Muscle layer of colon (tissue), 2 donors: ENCODE results near the gene CD200.

Source experiments
- H3K27ac ChIP-seq: one replicate; pipeline ENCODE4 v1.7.0; 2013; ENCODE audit warnings: low read depth, mild to moderate bottlenecking, low read length, moderate library complexity
- H3K27me3 ChIP-seq, 2 donors: one replicate each; pipeline ENCODE4 v1.7.0; 2013; ENCODE audit warnings: low read length in 2 of 2, mild to moderate bottlenecking in 2 of 2; ENCODE audit not compliant: insufficient read depth in 2 of 2, control insufficient read depth in 1 of 2
- H3K36me3 ChIP-seq: one replicate; pipeline ENCODE4 v1.7.0; 2013; ENCODE audit warnings: mild to moderate bottlenecking, low read length; ENCODE audit not compliant: insufficient read depth
- H3K4me1 ChIP-seq: one replicate; pipeline ENCODE4 v1.7.0; 2013; ENCODE audit warnings: mild to moderate bottlenecking, low read length; ENCODE audit not compliant: insufficient read depth
- H3K4me3 ChIP-seq, 2 donors: one replicate each; pipeline ENCODE4 v1.7.0; 2013; ENCODE audit warnings: low read length in 2 of 2, low read depth in 1 of 2, mild to moderate bottlenecking in 1 of 2, moderate library complexity in 1 of 2
- H3K9ac ChIP-seq: one replicate; pipeline ENCODE4 v1.7.0; 2013; ENCODE audit warnings: low read length
- H3K9me3 ChIP-seq: one replicate; pipeline ENCODE4 v1.7.0; 2013; ENCODE audit warnings: mild to moderate bottlenecking, low read length
- donor health status: abdominal sarcoma.
- donor health status: Adenocarcinoma of cecum.

Gene CD200

GRCh38 chr3:112333002-112333380 lies at the start of gene CD200:
Gene CD200, plus strand, starts transcription at chr3:112333156. Its CDS starts 57 bp downstream, at chr3:112333213.
- Histone ChIP-seq H3K4me1 (peaks cover 13% of the 10 kb centered on the region), H3K27me3 (no peaks in the 10 kb centered on the region), H3K9me3 (no peaks in the 10 kb centered on the region), H3K9ac (peak within 1 kb of the TSS; percentile 77), H3K27ac (peak within 1 kb of the TSS; percentile 67), H3K4me3 (peak within 1 kb of the TSS; percentile 87 to 90), H3K36me3 (no peaks in the 10 kb centered on the region)

GRCh38 chr3:112289011-112289410 lies 43.9 kb upstream of the CD200 start:
- no peaks in the 10 kb centered on the region for H3K36me3 ChIP-seq
- no peak overlapping the region for H3K4me3 ChIP-seq
- no peaks in the 10 kb centered on the region for H3K9me3 ChIP-seq
- no peaks in the 10 kb centered on the region for H3K4me1 ChIP-seq
- H3K9ac ChIP-seq, result no peak overlapping the region
- no peaks in the 10 kb centered on the region for H3K27me3 ChIP-seq
- no peak overlapping the region for H3K27ac ChIP-seq

DNA sequence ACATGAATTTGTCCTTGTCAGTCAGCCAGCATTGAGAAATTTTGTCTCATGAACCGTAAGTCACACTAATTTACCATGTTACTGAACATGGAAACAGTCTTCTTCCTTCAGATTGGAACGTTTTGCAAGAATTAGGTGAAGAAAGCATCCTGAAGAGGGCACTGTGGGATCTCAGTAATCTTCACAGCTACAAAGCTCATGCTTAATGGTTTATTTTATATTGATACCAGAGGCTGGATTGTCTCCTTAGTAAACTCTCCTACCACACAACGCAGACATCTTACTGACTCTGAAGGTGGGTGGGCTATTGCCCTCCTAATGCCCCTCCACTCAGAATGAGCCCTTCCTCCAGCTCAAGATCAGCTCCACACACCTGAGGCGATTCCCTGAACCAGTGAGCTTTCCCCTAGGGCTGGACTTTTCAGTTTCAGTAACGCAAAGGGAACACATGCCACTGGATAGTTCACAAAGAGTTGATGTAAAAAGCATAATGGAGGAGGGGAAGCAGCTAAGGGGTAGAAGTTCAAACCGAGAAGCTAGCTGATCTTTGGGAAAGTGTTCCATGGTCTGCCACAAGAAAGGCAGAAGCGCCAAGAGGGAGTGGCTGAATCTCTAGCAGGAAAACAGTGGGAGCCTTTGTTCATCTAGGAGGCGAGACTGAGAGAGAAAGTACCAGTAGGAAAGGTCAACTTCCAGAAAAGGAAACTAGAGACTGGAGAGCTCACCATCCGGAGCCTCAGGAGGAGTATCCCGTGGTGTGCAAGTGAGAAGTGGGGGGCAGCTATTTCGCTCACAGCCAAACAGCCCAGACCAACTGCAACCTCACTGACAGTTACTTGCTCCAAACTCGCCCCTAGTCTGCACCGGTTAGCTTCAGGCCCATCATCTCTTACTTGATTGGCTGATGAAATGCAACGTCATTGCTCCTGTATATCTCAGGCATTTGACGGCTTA lies 39.3 kb upstream of the CD200 start, which contains the start of gene SLC9C1:
Gene SLC9C1, minus strand, starts transcription at position 849 of the 954 bp plus-strand sequence. CDS start 7,425 bp downstream, outside the sequence.
- H3K36me3 ChIP-seq, result no peaks in the 10 kb centered on the region
- H3K9ac ChIP-seq, result peak within 1 kb of the TSS; percentile 8
- no peaks in the 10 kb centered on the region for H3K27me3 ChIP-seq
- H3K9me3 ChIP-seq, result no peaks in the 10 kb centered on the region
- H3K4me1 ChIP-seq, result no peaks in the 10 kb centered on the region
- peak within 1 kb of the TSS; percentile 40 for H3K27ac ChIP-seq
- H3K4me3 ChIP-seq, result peak within 1 kb of the TSS in 1 of 2 donors; percentile 58

DNA sequence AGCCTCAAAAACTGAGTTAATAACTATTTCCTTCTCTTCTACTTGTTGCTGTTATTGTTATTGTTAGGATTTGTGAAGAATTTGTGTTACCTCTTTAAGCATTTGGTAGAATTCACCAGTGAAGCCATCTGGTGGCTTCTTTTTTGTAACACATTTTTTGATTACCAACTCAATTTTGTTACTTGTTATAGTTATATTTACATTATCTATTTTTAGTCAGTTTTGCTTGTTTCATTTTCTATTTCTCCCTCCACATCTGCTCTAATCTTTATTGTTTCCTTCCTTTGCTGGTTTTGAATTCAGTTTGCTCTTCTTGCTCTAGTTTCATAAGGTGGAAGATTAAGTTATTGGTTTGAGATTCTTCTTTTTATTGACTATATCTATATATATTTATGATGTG lies 35.2 kb upstream of the CD200 start:
- H3K4me1 ChIP-seq, result peaks cover under 1% of the 10 kb centered on the region
- no peak overlapping the region for H3K9ac ChIP-seq
- H3K27me3 ChIP-seq, result no peaks in the 10 kb centered on the region
- H3K9me3 ChIP-seq, result no peaks in the 10 kb centered on the region
- no peak overlapping the region for H3K4me3 ChIP-seq
- no peaks in the 10 kb centered on the region for H3K36me3 ChIP-seq
- H3K27ac ChIP-seq, result no peak overlapping the region

DNA sequence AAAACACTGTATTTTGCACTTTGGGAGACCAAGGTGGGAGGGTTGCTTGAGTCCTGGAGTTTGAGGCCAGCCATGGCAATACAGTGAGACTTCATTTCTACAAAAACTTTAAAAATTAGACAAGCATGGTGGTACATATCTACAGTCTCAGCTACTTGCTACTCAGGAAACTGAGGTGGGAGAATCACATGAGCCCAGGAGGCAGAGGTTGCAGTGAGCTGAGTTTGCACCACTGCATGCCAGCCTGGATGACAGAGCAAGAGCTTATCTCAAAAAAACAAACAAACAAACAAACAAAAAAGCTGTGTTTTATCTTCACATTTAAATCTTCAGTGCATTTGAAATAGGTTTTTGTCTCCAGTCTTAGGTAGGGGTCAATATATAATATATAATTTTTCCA lies 34.2 kb upstream of the CD200 start:
- H3K27ac ChIP-seq, result no peak overlapping the region
- no peak overlapping the region for H3K9ac ChIP-seq
- H3K4me1 ChIP-seq, result peaks cover 10% of the 10 kb centered on the region

DNA sequence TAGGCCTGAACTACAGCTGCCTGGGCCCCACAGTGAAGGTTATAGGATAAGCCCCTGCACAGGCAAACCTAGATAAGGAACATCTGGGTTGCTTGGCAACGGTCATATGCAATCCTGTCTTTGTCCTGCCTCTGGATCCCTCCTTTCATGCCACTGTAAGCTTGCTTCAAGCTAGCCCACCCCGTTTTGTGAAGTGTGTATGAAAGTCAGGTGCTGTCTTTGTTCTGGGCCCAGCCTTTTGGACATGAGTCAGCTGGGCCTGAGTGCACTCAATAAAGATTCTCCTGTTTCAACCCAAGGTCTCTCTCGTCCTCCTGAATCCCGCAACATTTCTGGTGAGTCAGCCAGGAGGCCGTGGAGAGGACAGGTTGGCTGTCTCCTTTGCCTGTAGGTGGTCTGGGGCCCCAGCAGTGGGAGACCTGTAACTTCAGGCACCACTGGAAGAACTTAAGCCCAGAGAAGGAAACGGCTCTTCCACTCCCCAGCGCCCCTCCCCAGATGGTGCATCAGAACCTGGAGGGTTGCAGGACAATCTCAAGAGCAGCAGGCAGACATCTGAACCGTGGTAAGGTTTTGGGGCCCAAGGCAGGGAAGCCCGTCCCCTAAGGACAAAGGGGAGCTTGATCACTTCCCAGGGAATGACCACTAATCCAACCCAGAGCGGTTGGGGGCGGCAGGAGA lies 30.7 kb upstream of the CD200 start:
- peak overlapping the region; percentile 47 to 77 for H3K4me3 ChIP-seq
- H3K9me3 ChIP-seq, result no peaks in the 10 kb centered on the region
- no peaks in the 10 kb centered on the region for H3K36me3 ChIP-seq
- no peak overlapping the region for H3K27ac ChIP-seq
- no peaks in the 10 kb centered on the region for H3K27me3 ChIP-seq
- H3K9ac ChIP-seq, result no peak overlapping the region
- H3K4me1 ChIP-seq, result peaks cover 15% of the 10 kb centered on the region

More for the DNA sequence above, 34.2 kb upstream of the CD200 start:
- H3K4me3 ChIP-seq, result no peak overlapping the region
- no peaks in the 10 kb centered on the region for H3K36me3 ChIP-seq
- no peaks in the 10 kb centered on the region for H3K9me3 ChIP-seq
- H3K27me3 ChIP-seq, result no peaks in the 10 kb centered on the region

DNA sequence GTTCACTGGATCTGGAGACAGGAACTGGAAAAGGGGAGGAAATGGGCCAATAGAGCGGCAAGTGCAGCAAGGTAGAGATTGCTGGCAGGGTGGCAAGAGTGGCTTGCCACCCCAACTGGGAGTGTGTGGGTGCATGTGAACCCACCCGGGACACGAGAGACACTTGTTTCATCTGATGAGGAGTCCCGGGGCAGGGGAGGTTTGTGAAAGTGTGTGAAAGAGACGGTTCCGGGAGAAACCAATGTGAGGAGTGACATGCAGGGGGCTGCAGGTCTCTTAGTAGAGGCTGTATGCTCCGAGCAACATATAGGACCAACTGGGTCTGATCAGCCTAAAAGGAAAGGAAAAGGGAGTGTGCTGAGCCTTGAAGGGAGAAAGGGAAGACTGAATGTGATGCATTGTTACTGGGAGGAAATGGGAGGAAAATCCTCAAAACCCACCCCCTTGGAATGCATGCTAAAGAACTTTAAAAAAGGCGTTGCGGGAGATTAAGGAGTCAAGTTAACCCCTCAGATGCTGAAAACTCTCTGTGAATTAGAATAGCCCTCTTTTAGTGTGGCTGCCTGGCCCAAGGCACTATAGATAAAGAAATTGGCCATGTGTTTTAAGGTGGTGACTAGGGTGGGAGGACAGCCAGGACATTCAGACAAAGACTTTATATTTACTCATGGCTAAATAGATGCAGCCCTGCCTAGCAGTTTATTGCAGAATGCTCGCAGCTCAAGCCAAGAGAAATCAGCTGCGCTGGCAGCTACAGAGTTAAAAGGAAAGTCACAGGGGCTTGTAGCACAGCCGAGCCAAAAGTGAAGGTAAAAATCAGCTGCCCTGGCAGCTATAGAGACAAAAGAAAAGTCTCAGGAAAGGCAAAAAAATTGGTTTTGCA lies 29.8 kb upstream of the CD200 start:
- Histone ChIP-seq H3K4me1 (peaks cover 15% of the 10 kb centered on the region), H3K4me3 (peak overlapping the region; percentile 47 to 77), H3K9ac (peak overlapping the region; percentile 68), H3K27ac (peak overlapping the region; percentile 17), H3K36me3 (no peaks in the 10 kb centered on the region), H3K27me3 (no peaks in the 10 kb centered on the region), H3K9me3 (no peaks in the 10 kb centered on the region)

GRCh38 chr3:112303764-112304325 lies 29.1 kb upstream of the CD200 start:
- peak overlapping the region; percentile 17 for H3K27ac ChIP-seq

GRCh38 chr3:112304611-112305010 lies 28.3 kb upstream of the CD200 start:
- Histone ChIP-seq H3K27ac (no peak overlapping the region), H3K36me3 (no peaks in the 10 kb centered on the region), H3K9me3 (no peaks in the 10 kb centered on the region), H3K4me3 (peak overlapping the region; percentile 47 to 77), H3K4me1 (peaks cover 15% of the 10 kb centered on the region), H3K27me3 (no peaks in the 10 kb centered on the region), H3K9ac (no peak overlapping the region)

More at GRCh38 chr3:112303764-112304325, 29.1 kb upstream of the CD200 start:
- peak overlapping the region; percentile 68 for H3K9ac ChIP-seq
- H3K27me3 ChIP-seq, result no peaks in the 10 kb centered on the region
- no peaks in the 10 kb centered on the region for H3K9me3 ChIP-seq
- H3K36me3 ChIP-seq, result no peaks in the 10 kb centered on the region
- peak overlapping the region; percentile 47 to 77 for H3K4me3 ChIP-seq
- H3K4me1 ChIP-seq, result peaks cover 15% of the 10 kb centered on the region

DNA sequence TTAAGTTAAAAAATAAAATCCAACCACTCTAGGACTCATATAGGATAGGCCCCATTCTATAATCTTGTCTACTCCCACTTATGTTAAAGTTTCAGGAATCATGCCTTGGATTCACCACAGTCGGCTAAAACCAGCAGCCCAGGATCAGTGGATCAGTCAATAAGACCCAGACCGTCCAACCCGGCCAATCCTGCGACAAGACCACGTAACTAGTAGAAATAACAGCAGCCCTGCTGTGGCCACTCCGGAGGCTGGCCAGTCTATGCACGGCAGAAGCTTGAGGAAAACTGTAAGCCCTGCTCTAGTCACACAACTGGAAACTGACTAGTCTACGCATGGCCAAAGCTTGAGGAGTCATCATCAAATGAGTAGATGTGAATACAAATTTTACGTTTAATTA lies 26.1 kb upstream of the CD200 start:
- Histone ChIP-seq H3K4me3 (no peak overlapping the region), H3K4me1 (peaks cover 15% of the 10 kb centered on the region), H3K27ac (no peak overlapping the region), H3K9me3 (no peaks in the 10 kb centered on the region), H3K9ac (no peak overlapping the region), H3K27me3 (no peaks in the 10 kb centered on the region), H3K36me3 (no peaks in the 10 kb centered on the region)
